GM12891 (cell line): ENCODE data around the gene FHL2. TPM values are rescaled to one million over a fixed set of nuclear protein-coding genes. Genes with fewer than 3 reads are reported as not detected.

Experiments
- DNase-seq: peaks from one replicate; pipeline ENCODE4 v3.0.0; 2011; ENCODE audit warnings: low spot score; ENCODE audit not compliant: insufficient read length
- FAIRE-seq: peaks from 2 replicates; lab custom pipeline; 2011; peaks lifted over from hg19 to GRCh38; lab: Jason Lieb, UNC
- PAX5 ChIP-seq: IDR thresholded peaks from 2 replicates; pipeline ENCODE4 v1.6.1; 2011; ENCODE audit warnings: low read length, moderate library complexity, mild to moderate bottlenecking; ENCODE audit not compliant: insufficient read depth, severe bottlenecking
- POLR2A ChIP-seq: IDR thresholded peaks from 2 replicates; pipeline ENCODE4 v1.6.1; 2011; ENCODE audit warnings: low read depth, low read length, control low read depth
- POLR2AphosphoS5 ChIP-seq: IDR thresholded peaks from 2 replicates; pipeline ENCODE4 v1.6.1; 2011; ENCODE audit warnings: low read depth, low read length, control low read depth
- POU2F2 ChIP-seq: IDR thresholded peaks from 2 replicates; pipeline ENCODE4 v1.6.1; 2011; ENCODE audit warnings: low read depth, mild to moderate bottlenecking, control low read depth, low read length, moderate library complexity
- SPI1 ChIP-seq: IDR thresholded peaks from 2 replicates; pipeline ENCODE4 v1.6.1; 2011; ENCODE audit warnings: low read depth, low read length, control low read depth
- TAF1 ChIP-seq: IDR thresholded peaks from 2 replicates; pipeline ENCODE4 v1.6.1; 2011; ENCODE audit warnings: low read depth, low read length, control low read depth
- polyA plus RNA-seq: library from polyadenylated mRNA; unstranded; fragments of >200 nt; gene quantifications from one replicate; pipeline ENCODE4 v1.2.1, GENCODE V29; 2012; ENCODE audit warnings: low read depth, missing spikeins, inconsistent platforms; ENCODE audit not compliant: missing spikeins

The FHL2 gene
- polyA plus RNA-seq = 2.5 TPM

DNA sequence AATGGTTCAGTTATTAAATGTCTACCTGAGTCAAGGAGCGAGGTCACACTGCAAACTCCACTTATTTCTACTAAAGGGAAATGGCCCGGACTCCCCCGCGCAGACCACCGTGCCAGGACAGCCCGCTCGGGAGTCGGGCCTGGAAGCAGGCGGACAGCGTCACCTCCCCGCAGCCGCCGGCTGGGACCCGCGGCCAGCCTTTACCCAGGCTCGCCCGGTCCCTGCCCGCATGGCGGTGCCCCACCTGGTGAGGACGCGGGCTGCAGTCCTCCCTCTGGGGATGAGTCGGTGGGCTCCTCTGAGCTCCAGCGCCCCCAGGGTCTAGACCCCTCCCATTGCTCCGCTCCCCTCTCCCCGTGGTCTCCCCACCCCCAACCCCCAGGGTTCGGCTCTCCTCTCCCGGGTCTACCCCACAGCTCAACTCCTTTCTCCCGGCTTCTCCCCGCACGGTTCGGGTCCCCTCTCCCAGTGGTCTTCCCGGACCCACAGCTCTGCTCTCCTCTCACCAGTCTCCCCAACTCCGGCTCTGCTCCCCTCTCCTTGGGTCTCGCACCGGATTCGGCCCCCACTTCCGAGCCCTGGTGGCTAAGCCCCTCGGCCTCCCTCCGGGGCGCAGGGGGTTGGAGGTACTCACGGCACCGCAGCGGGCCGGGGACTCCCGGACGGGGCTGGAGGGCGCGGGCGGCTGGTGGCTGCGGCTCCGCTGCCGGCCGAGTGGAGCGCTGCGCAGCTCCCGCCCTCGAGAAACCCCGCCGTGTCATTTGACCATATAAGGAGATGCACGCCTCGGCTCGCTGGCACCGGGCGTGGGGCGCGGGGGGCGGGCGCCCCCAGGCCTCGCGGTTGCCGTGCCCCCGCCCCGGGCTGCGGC is at the start of gene FHL2:
Gene FHL2, minus strand, starts transcription at position 716 of the 871 bp plus-strand sequence. CDS start 12,535 bp downstream, outside the sequence.
- TF ChIP-seq POU2F2 (no peak), PAX5 (no peak), POLR2AphosphoS5 (no peak), POLR2A (no peak), TAF1 (no peak), SPI1 (no peak)
- DNase-seq = peak; percentile 79
- FAIRE-seq = no peak

- DNase-seq (no peak), FAIRE-seq (no peak)
- no peak for TF ChIP-seq POLR2AphosphoS5
- TF ChIP-seq POLR2A = no peak
- TF ChIP-seq TAF1 = no peak
- TF ChIP-seq POU2F2 = no peak
- no peak for TF ChIP-seq PAX5
- no peak for TF ChIP-seq SPI1
Measured at GRCh38 chr2:105447476-105447875, 48.6 kb upstream of the FHL2 start.

DNA sequence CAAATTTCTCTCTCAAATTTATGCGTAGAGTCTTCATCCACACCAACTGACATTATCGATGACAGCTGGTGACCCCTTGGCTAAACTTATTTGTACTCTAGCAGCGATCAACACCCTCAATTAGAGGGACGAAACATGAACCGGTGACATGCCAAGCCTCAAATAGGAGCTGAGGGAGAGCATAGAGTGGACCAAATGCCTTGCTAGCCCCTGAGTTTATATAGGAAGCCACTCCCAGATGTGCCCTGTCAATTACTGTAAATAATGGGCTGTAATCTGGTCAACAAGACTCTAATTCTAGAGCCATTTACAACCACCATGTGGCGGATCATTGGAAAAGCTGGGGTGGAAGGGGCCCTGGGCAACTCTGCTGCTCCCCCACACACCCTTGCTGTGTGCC is 47.6 kb upstream of the FHL2 start:
- TF ChIP-seq PAX5 (no peak), POU2F2 (no peak), SPI1 (no peak), TAF1 (no peak)
- no peak for FAIRE-seq
- DNase-seq = no peak

DNA sequence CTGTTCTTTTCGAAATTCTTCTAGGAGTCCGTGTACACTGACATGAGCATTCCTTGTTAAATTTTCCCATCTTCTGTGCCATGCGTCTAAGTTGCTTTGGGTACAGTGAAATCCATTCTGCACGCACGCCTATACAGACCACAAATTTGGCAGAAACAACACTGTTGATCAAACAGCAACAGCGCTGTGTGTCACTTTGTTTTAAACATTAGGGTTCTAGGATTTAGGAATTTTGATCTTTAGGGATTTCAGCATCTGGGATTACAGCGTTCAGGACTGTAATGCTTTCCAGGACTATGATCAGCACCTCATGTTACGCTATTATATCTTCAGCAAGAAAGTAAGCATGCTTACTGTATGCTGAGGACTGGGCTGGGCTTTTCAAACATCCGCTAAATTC is 47.1 kb upstream of the FHL2 start:
- FAIRE-seq (no peak), DNase-seq (no peak)
- no peak for TF ChIP-seq TAF1
- no peak for TF ChIP-seq SPI1
- TF ChIP-seq POLR2A = no peak
- no peak for TF ChIP-seq POLR2AphosphoS5
- TF ChIP-seq PAX5 = no peak
- no peak for TF ChIP-seq POU2F2

DNA sequence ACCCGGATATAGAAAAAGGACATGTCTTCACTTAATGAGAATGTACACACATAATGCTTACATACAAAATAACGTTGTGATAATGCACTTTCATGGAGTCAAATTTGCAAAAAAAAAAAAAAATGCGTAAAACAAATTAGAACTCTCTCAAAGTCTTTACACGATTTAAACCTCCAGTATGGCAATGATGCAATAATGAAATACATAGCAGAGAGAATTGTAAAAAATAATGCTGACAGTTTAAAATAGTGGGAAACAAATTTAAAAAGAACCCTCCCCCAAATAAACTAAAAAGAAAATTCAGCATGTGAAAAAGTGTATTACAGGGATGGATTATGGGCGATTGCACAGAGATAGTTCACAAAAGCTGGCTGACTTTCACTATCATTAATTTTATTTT is 46.6 kb upstream of the FHL2 start:
- FAIRE-seq = no peak
- no peak for DNase-seq
- no peak for TF ChIP-seq SPI1
- no peak for TF ChIP-seq TAF1
- no peak for TF ChIP-seq POLR2A
- no peak for TF ChIP-seq POLR2AphosphoS5
- TF ChIP-seq PAX5 = no peak
- no peak for TF ChIP-seq POU2F2

GRCh38 chr2:105443617-105444598 is 45.1 kb upstream of the FHL2 start:
- no peak for FAIRE-seq
- no peak for TF ChIP-seq POU2F2
- TF ChIP-seq POLR2AphosphoS5 = no peak
- TF ChIP-seq SPI1 = no peak
- no peak for TF ChIP-seq TAF1
- TF ChIP-seq POLR2A = no peak
- no peak for TF ChIP-seq PAX5

DNA sequence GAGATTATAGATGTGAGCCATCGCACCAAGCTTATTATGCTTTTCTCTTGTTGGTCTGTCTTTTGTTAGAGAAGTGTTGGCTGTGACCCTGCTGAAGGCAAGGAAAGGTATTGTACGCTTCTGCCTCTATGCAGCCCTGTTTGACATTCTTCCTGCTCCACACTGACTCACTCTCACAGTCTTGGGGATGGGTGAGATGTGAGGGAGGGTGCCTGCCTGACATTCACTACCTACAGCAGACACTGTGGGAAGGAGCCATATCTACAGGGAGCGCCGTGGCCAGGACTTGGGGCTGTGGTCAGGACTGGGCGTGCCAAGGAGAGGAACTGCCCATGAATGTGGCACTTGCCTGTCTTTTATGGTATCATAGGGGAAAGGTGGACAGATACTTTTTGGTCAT is 43.9 kb upstream of the FHL2 start:
- DNase-seq = no peak

More at GRCh38 chr2:105443617-105444598, 45.1 kb upstream of the FHL2 start:
- DNase-seq = no peak

GRCh38 chr2:105442056-105442455 is 43.2 kb upstream of the FHL2 start:
- TF ChIP-seq PAX5 = no peak
- TF ChIP-seq SPI1 = no peak
- no peak for TF ChIP-seq POLR2AphosphoS5
- no peak for TF ChIP-seq POLR2A
- no peak for TF ChIP-seq POU2F2
- TF ChIP-seq TAF1 = no peak
- no peak for DNase-seq
- FAIRE-seq = no peak

More for the DNA sequence above, 43.9 kb upstream of the FHL2 start:
- FAIRE-seq = no peak
- no peak for TF ChIP-seq POLR2A
- TF ChIP-seq POLR2AphosphoS5 = no peak
- TF ChIP-seq SPI1 = no peak
- no peak for TF ChIP-seq POU2F2
- no peak for TF ChIP-seq TAF1
- TF ChIP-seq PAX5 = no peak
